Kidney (tissue), 14 donors: ENCODE measurements around the gene CEP63. TPM values are rescaled to one million over a fixed set of nuclear protein-coding genes. Genes with fewer than 3 reads are reported as not detected.

Source experiments
- DNase-seq, 5 donors: peaks; one replicate each; pipeline ENCODE4 v3.0.0-alpha.2; 2013 to 2020
- FAIRE-seq: peaks from 2 replicates; lab custom pipeline; 2012; peaks lifted over from hg19 to GRCh38; lab: Jason Lieb, UNC
- H3K27ac ChIP-seq, 2 donors: one replicate each; pipeline ENCODE4 v1.7.0; 2013; ENCODE audit warnings: low read depth in 2 of 2, low read length in 2 of 2, inconsistent platforms in 1 of 2
- H3K27me3 ChIP-seq: one replicate; pipeline ENCODE4 v1.7.1; 2013; ENCODE audit warnings: low read length, inconsistent platforms; ENCODE audit not compliant: control insufficient read depth, insufficient read depth
- H3K36me3 ChIP-seq, 3 donors: one replicate each; pipeline versions ENCODE4 v1.7.0 to v1.7.1; 2013; ENCODE audit warnings: low read length in 3 of 3, control low read depth in 1 of 3, inconsistent platforms in 1 of 3; ENCODE audit not compliant: insufficient read depth in 3 of 3, control insufficient read depth in 2 of 3
- H3K4me1 ChIP-seq, 3 donors: one replicate each; pipeline versions ENCODE4 v1.7.0 to v1.7.1; 2013; ENCODE audit warnings: low read length in 3 of 3, inconsistent platforms in 1 of 3, low read depth in 1 of 3; ENCODE audit not compliant: control insufficient read depth in 2 of 3, insufficient read depth in 2 of 3
- H3K4me3 ChIP-seq, 3 donors: one replicate each; pipeline versions ENCODE4 v1.7.0 to v1.8.1; 2013; ENCODE audit warnings: low read length in 3 of 3, control low read depth in 1 of 3, inconsistent platforms in 1 of 3
- H3K9ac ChIP-seq, 3 donors: one replicate each; pipeline versions ENCODE4 v1.7.0 to v1.7.1; 2013; ENCODE audit warnings: low read length in 3 of 3, control low read depth in 1 of 3, inconsistent platforms in 1 of 3
- H3K9me3 ChIP-seq, 3 donors: one replicate each; pipeline versions ENCODE4 v1.7.0 to v1.7.1; 2013; ENCODE audit warnings: low read length in 3 of 3, control low read depth in 1 of 3, inconsistent platforms in 1 of 3; ENCODE audit not compliant: control insufficient read depth in 2 of 3, insufficient read depth in 1 of 3
- intact Hi-C: fragments of 100-400 bp; cut with DNase I; formaldehyde crosslinking; loops from one replicate; pipeline ENCODE4 v1.11.1; 2022
- polyA plus RNA-seq: library from polyadenylated mRNA; stranded (reverse); fragments of 350-450 nt; fragmentation: Illumina TruSeq; extraction: RNeasy Lipid Tissue Mini Kit (QIAGEN cat#74804); gene quantifications from one replicate; pipeline ENCODE4 v1.2.3, GENCODE V29; 2014; ENCODE audit warnings: low read depth, low replicate concordance; ENCODE audit not compliant: insufficient read depth
- total RNA-seq: library from RNA; stranded (reverse); fragmentation: NEBNext Ultra II Directional; extraction: Animal tissue kit (Norgen Biotek cat#: 25700); gene quantifications from one replicate; pipeline ENCODE4 v1.2.1, GENCODE V29; 2021
- TF ChIP-seq, protein P1 (sequence below): IDR thresholded peaks from 3 replicates; pipeline ENCODE4 v1.5.1; 2012; ENCODE audit warnings: mild to moderate bottlenecking, moderate library complexity, borderline replicate concordance; ENCODE audit not compliant: insufficient read depth; ENCODE audit errors: extremely low read depth
- donor health status: control.
- donor health status: control.
- donor health status: control.
- donor health status: control.
- donor health status: control.
- donor health status: DM: yes; HTN: yes; CAD: no.
- donor health status: Normal renal cell carcinoma (clear cell type).

CEP63 gene
- total and polyA plus RNA-seq, 2 donors from 2014 or later = 19.2 to 19.6 TPM

DNA sequence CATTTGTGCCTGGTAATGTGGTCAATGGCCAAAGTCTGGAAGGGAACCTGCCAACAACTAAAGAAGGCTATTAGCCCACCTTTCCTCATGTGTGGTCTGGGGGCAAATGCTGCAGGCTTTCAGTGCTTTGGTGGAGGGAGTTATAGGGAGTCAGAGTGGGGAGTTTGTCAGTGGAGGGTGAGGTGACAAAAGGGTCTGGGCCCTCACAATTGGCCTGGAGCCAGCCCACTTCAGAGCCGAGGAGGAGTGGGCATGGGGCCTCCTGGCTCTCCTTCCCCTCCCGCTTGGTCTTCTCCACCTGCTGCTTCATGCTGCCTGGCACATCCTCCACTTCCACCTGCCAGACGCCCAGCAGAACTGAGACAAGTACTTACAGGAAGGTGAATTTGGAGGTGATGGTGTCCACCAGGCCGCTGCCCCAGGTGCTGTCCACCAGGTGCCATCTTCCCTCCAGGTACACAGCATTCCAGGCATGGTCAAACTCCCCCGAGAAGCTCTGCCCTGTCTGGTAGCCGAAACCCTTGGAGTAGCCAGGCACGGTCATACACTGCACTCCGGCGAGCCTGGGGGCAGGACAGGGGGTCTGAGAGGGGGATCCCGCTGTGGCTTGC is 124.1 kb downstream of the CEP63 start:
- Histone ChIP-seq H3K9ac (no peak overlapping the region), H3K9me3 (no peaks in the 10 kb centered on the region), H3K27me3 (no peaks in the 10 kb centered on the region), H3K27ac (no peak overlapping the region), H3K36me3 (no peaks in the 10 kb centered on the region), H3K4me3 (no peak overlapping the region), H3K4me1 (no peaks in the 10 kb centered on the region)
- intact Hi-C loops = no loop called here
- TF ChIP-seq, protein P1, sequence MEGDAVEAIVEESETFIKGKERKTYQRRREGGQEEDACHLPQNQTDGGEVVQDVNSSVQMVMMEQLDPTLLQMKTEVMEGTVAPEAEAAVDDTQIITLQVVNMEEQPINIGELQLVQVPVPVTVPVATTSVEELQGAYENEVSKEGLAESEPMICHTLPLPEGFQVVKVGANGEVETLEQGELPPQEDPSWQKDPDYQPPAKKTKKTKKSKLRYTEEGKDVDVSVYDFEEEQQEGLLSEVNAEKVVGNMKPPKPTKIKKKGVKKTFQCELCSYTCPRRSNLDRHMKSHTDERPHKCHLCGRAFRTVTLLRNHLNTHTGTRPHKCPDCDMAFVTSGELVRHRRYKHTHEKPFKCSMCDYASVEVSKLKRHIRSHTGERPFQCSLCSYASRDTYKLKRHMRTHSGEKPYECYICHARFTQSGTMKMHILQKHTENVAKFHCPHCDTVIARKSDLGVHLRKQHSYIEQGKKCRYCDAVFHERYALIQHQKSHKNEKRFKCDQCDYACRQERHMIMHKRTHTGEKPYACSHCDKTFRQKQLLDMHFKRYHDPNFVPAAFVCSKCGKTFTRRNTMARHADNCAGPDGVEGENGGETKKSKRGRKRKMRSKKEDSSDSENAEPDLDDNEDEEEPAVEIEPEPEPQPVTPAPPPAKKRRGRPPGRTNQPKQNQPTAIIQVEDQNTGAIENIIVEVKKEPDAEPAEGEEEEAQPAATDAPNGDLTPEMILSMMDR = no peak
- FAIRE-seq (no peak), DNase-seq (peak in 2 of 5 donors; percentile 32 to 37)

DNA sequence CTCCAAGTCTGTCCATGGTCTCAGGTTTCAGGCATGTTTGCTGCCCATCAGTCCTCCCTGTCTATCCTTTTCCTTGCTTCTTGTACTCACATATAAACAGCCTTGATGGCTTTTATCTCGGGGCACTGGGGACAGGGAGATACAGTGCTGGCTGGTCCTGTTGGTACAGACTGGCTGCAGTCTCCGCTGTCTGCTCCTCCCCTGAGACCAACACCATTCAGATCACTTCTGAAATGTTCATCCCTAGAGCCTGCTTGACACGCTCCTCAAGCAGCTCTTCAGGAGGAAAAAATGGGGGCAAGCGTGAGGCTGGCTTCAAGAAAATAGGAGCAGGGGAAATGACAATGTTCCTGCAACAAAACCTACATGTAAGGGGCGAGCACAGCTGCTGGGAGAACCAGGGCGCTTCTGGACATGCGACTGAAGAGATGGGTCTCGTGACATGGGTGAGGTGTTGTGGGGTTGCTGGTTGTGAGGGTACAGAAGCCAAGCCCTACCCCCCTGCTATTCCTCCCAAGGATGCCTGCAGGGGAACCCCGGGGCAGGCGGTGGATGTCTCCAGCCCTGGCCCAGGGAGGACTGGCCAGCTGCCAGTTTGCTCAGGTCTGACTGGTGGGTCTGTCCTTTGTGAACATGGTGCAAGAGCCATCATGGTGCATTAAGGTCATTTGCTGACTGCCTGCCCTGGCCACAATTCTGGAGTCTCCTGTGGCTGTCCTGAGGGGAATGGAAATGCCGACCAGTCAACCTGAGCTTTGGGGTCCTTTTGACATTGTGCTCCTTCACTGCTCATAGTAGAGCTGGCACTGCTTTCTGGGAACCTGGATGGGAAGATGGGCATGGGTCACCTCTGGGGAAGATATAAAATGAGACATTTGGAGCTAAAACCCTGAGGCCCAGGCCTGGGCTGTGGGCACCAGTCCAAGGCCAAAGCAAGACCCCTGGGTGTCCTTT is 124.9 kb downstream of the CEP63 start:
- TF ChIP-seq, protein P1 = no peak
- FAIRE-seq = no peak

DNA sequence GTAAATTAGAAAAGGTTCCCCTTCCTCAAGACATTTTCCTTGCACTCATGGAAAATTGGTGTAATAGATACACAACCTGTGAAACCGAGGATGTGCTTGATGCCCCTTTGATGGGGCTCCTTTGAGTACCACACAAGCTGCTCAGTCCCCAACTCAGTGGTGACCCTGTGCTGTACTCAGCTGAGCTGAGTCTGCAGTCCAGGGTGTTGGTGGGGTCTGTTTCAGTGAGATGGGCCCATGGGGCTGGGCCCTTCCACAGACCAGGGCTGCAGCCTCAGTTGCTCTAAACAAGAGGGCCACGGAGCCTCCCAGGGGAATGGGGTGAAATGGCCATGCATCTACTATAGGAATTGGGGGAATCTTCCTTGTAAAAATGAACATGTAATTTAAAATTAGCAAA is 125.7 kb downstream of the CEP63 start:
- intact Hi-C loops = no loop called here
- FAIRE-seq (no peak), DNase-seq (no peak)
- no peak overlapping the region for H3K4me3 ChIP-seq
- H3K9me3 ChIP-seq = no peaks in the 10 kb centered on the region
- H3K9ac ChIP-seq = no peak overlapping the region
- H3K27ac ChIP-seq = no peak overlapping the region
- TF ChIP-seq, protein P1 = no peak
- no peaks in the 10 kb centered on the region for H3K4me1 ChIP-seq
- H3K27me3 ChIP-seq = no peaks in the 10 kb centered on the region
- H3K36me3 ChIP-seq = no peaks in the 10 kb centered on the region

More for the DNA sequence above, 124.9 kb downstream of the CEP63 start:
- no peaks in the 10 kb centered on the region for H3K36me3 ChIP-seq
- intact Hi-C loops = no loop called here
- no peaks in the 10 kb centered on the region for H3K27me3 ChIP-seq
- H3K9me3 ChIP-seq = no peaks in the 10 kb centered on the region
- H3K27ac ChIP-seq = no peak overlapping the region
- H3K4me1 ChIP-seq = no peaks in the 10 kb centered on the region
- DNase-seq = no peak
- no peak overlapping the region for H3K4me3 ChIP-seq
- H3K9ac ChIP-seq = no peak overlapping the region
